Measurements from ENCODE around the gene RNF41. TPM values are rescaled to one million over a fixed set of nuclear protein-coding genes. Genes with fewer than 3 reads are reported as not detected.
A peak's percentile ranks its signal among the peaks of the same experiment; 100 is the strongest.

Gene RNF41
- total and polyA plus RNA-seq, 2 of the 13 experiments (the other 11 are each of a cell fraction or from before 2014, with no cell fraction given) = 27.1 to 39.4 TPM

GRCh38 chr12:56266693-56267442, 45.1 kb upstream of the RNF41 start, which contains the start of gene COQ10A (continued):
- TF ChIP-seq SKI (IDR thresholded peaks at IDR 0.05; ENCODE audit: partially characterized antibody) (peak; percentile 35), RERE (CRISPR knock-in tag; IDR thresholded peaks at IDR 0.05; ENCODE audit: low read depth) (no peak), LCORL (IDR thresholded peaks at IDR 0.05) (no peak), LCORL (CRISPR knock-in tag; IDR thresholded peaks at IDR 0.05) (peak; percentile 64), IRF2 (CRISPR knock-in tag; IDR thresholded peaks at IDR 0.05) (peak; percentile 66), SMAD1 (CRISPR knock-in tag; IDR thresholded peaks at IDR 0.05; ENCODE audit: borderline replicate concordance, low read depth) (peak; percentile 30; the same call in 1 of the 2 replicates), TFDP2 (CRISPR knock-in tag; IDR thresholded peaks at IDR 0.05) (peak; percentile 74), PHF5A (CRISPR knock-in tag; IDR thresholded peaks at IDR 0.05; ENCODE audit: low read depth, unreplicated experiment) (no peak), KDM6A (CRISPR knock-in tag; IDR thresholded peaks at IDR 0.05; ENCODE audit: low read depth) (no peak), ZNF766 (CRISPR knock-in tag; IDR thresholded peaks at IDR 0.05; ENCODE audit: borderline replicate concordance) (peak; percentile 90; the same call in 1 of the 2 replicates), SP1 (IDR thresholded peaks at IDR 0.05) (no peak), SP1 (CRISPR knock-in tag; IDR thresholded peaks at IDR 0.05) (peak; percentile 30; the same call in 1 of the 2 replicates), RBAK (CRISPR knock-in tag; IDR thresholded peaks at IDR 0.05) (no peak), KLF15 (CRISPR knock-in tag; IDR thresholded peaks at IDR 0.05; ENCODE audit: borderline replicate concordance) (no peak), ZNF713 (CRISPR knock-in tag; IDR thresholded peaks at IDR 0.05) (peak; percentile 85; the same call in 1 of the 2 replicates), HDAC2 (CRISPR knock-in tag; IDR thresholded peaks at IDR 0.05) (peak; percentile 81)
- TF ChIP-seq, protein P1, sequence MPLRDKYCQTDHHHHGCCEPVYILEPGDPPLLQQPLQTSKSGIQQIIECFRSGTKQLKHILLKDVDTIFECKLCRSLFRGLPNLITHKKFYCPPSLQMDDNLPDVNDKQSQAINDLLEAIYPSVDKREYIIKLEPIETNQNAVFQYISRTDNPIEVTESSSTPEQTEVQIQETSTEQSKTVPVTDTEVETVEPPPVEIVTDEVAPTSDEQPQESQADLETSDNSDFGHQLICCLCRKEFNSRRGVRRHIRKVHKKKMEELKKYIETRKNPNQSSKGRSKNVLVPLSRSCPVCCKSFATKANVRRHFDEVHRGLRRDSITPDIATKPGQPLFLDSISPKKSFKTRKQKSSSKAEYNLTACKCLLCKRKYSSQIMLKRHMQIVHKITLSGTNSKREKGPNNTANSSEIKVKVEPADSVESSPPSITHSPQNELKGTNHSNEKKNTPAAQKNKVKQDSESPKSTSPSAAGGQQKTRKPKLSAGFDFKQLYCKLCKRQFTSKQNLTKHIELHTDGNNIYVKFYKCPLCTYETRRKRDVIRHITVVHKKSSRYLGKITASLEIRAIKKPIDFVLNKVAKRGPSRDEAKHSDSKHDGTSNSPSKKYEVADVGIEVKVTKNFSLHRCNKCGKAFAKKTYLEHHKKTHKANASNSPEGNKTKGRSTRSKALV (CRISPR knock-in tag; IDR thresholded peaks at IDR 0.05) = peak; percentile 78; the same call in 1 of the 2 replicates

Data from HepG2 (cell line).